ENCODE results near the gene RABL3. TPM values are rescaled to one million over a fixed set of nuclear protein-coding genes. Genes with fewer than 3 reads are reported as not detected.
"Not testable (repeated sequence)": the region's sequence is repeated elsewhere in the genome, so short reads cannot be mapped to it uniquely, and the experiment has no call there.

The RABL3 gene
- total RNA-seq, 1 donor from 2014 or later, result 5.7 TPM

- Histone ChIP-seq H3K27me3 (ENCODE audit: control insufficient read depth in 3 of 3, insufficient read depth in 3 of 3, low read length in 3 of 3) (no peaks in the 10 kb centered on the region), H3K27ac (ENCODE audit: low read depth, low read length) (no peak overlapping the region), H3K36me3 (ENCODE audit: control insufficient read depth in 3 of 3, insufficient read depth in 3 of 3, low read length in 3 of 3) (no peaks in the 10 kb centered on the region), H3K4me1 (ENCODE audit: control insufficient read depth in 3 of 3, insufficient read depth in 3 of 3, low read length in 3 of 3) (no peaks in the 10 kb centered on the region), H3K9me3 (ENCODE audit: control insufficient read depth in 3 of 3, low read length in 3 of 3) (no peaks in the 10 kb centered on the region), H3K9ac (ENCODE audit: low read depth in 1 of 3, low read length in 3 of 3) (no peak overlapping the region), H3K4me3 (ENCODE audit: low read length in 3 of 3) (no peak overlapping the region)
These were observed 97.1 kb downstream of the RABL3 start for GRCh38 chr3:120645083-120645845.

GRCh38 chr3:120642368-120642948 is 99.9 kb downstream of the RABL3 start:
- H3K27me3 ChIP-seq (ENCODE audit: control insufficient read depth in 3 of 3, insufficient read depth in 3 of 3, low read length in 3 of 3), result no peaks in the 10 kb centered on the region
- H3K9ac ChIP-seq (ENCODE audit: low read depth in 1 of 3, low read length in 3 of 3), result no peak overlapping the region
- H3K4me1 ChIP-seq (ENCODE audit: control insufficient read depth in 3 of 3, insufficient read depth in 3 of 3, low read length in 3 of 3), result peaks cover 0 to 3% (median 0%) of the 10 kb centered on the region in 3 donors
- H3K4me3 ChIP-seq (ENCODE audit: low read length in 3 of 3), result no peak overlapping the region
- no peaks in the 10 kb centered on the region for H3K36me3 ChIP-seq (ENCODE audit: control insufficient read depth in 3 of 3, insufficient read depth in 3 of 3, low read length in 3 of 3)
- no peak overlapping the region for H3K27ac ChIP-seq (ENCODE audit: low read depth, low read length)
- H3K9me3 ChIP-seq (ENCODE audit: control insufficient read depth in 3 of 3, low read length in 3 of 3), result no peaks in the 10 kb centered on the region

- H3K9me3 ChIP-seq (ENCODE audit: control insufficient read depth in 3 of 3, low read length in 3 of 3), result no peaks in the 10 kb centered on the region
- H3K27ac ChIP-seq (ENCODE audit: low read depth, low read length), result no peak overlapping the region
- no peak overlapping the region for H3K9ac ChIP-seq (ENCODE audit: low read depth in 1 of 3, low read length in 3 of 3)
- no peaks in the 10 kb centered on the region for H3K36me3 ChIP-seq (ENCODE audit: control insufficient read depth in 3 of 3, insufficient read depth in 3 of 3, low read length in 3 of 3)
- no peaks in the 10 kb centered on the region for H3K27me3 ChIP-seq (ENCODE audit: control insufficient read depth in 3 of 3, insufficient read depth in 3 of 3, low read length in 3 of 3)
- H3K4me1 ChIP-seq (ENCODE audit: control insufficient read depth in 3 of 3, insufficient read depth in 3 of 3, low read length in 3 of 3), result peaks cover 0 to 3% (median 0%) of the 10 kb centered on the region in 3 donors
- no peak overlapping the region for H3K4me3 ChIP-seq (ENCODE audit: low read length in 3 of 3)
These were observed 100.5 kb downstream of the RABL3 start for GRCh38 chr3:120641696-120642246.

GRCh38 chr3:120640231-120640630 is 102.1 kb downstream of the RABL3 start:
- peaks cover 0 to 3% (median 0%) of the 10 kb centered on the region in 3 donors for H3K4me1 ChIP-seq (ENCODE audit: control insufficient read depth in 3 of 3, insufficient read depth in 3 of 3, low read length in 3 of 3)
- no peaks in the 10 kb centered on the region for H3K9me3 ChIP-seq (ENCODE audit: control insufficient read depth in 3 of 3, low read length in 3 of 3)
- H3K27ac ChIP-seq (ENCODE audit: low read depth, low read length), result no peak overlapping the region
- no peak overlapping the region for H3K9ac ChIP-seq (ENCODE audit: low read depth in 1 of 3, low read length in 3 of 3)
- no peaks in the 10 kb centered on the region for H3K36me3 ChIP-seq (ENCODE audit: control insufficient read depth in 3 of 3, insufficient read depth in 3 of 3, low read length in 3 of 3)
- H3K4me3 ChIP-seq (ENCODE audit: low read length in 3 of 3), result no peak overlapping the region
- H3K27me3 ChIP-seq (ENCODE audit: control insufficient read depth in 3 of 3, insufficient read depth in 3 of 3, low read length in 3 of 3), result no peaks in the 10 kb centered on the region

GRCh38 chr3:120638820-120639219 is 103.5 kb downstream of the RABL3 start:
- H3K9me3 ChIP-seq (ENCODE audit: control insufficient read depth in 3 of 3, low read length in 3 of 3); H3K9ac ChIP-seq (ENCODE audit: low read depth in 1 of 3, low read length in 3 of 3); H3K27me3 ChIP-seq (ENCODE audit: control insufficient read depth in 3 of 3, insufficient read depth in 3 of 3, low read length in 3 of 3); H3K4me3 ChIP-seq (ENCODE audit: low read length in 3 of 3); H3K4me1 ChIP-seq (ENCODE audit: control insufficient read depth in 3 of 3, insufficient read depth in 3 of 3, low read length in 3 of 3); H3K36me3 ChIP-seq (ENCODE audit: control insufficient read depth in 3 of 3, insufficient read depth in 3 of 3, low read length in 3 of 3); H3K27ac ChIP-seq (ENCODE audit: low read depth, low read length): not testable (repeated sequence)

- no peak overlapping the region for H3K9ac ChIP-seq (ENCODE audit: low read depth in 1 of 3, low read length in 3 of 3)
- H3K27me3 ChIP-seq (ENCODE audit: control insufficient read depth in 3 of 3, insufficient read depth in 3 of 3, low read length in 3 of 3), result no peaks in the 10 kb centered on the region
- no peak overlapping the region for H3K27ac ChIP-seq (ENCODE audit: low read depth, low read length)
- H3K36me3 ChIP-seq (ENCODE audit: control insufficient read depth in 3 of 3, insufficient read depth in 3 of 3, low read length in 3 of 3), result no peaks in the 10 kb centered on the region
- H3K4me3 ChIP-seq (ENCODE audit: low read length in 3 of 3), result no peak overlapping the region
- peaks cover 0 to 3% (median 0%) of the 10 kb centered on the region in 3 donors for H3K4me1 ChIP-seq (ENCODE audit: control insufficient read depth in 3 of 3, insufficient read depth in 3 of 3, low read length in 3 of 3)
- no peaks in the 10 kb centered on the region for H3K9me3 ChIP-seq (ENCODE audit: control insufficient read depth in 3 of 3, low read length in 3 of 3)
These were observed 104.3 kb downstream of the RABL3 start for GRCh38 chr3:120637851-120638559.

GRCh38 chr3:120636795-120637401 is 105.4 kb downstream of the RABL3 start:
- H3K27me3 ChIP-seq (ENCODE audit: control insufficient read depth in 3 of 3, insufficient read depth in 3 of 3, low read length in 3 of 3), result no peaks in the 10 kb centered on the region
- H3K9me3 ChIP-seq (ENCODE audit: control insufficient read depth in 3 of 3, low read length in 3 of 3), result no peaks in the 10 kb centered on the region
- no peak overlapping the region for H3K9ac ChIP-seq (ENCODE audit: low read depth in 1 of 3, low read length in 3 of 3)

More at GRCh38 chr3:120636795-120637401, 105.4 kb downstream of the RABL3 start:
- no peaks in the 10 kb centered on the region for H3K36me3 ChIP-seq (ENCODE audit: control insufficient read depth in 3 of 3, insufficient read depth in 3 of 3, low read length in 3 of 3)
- peaks cover 0 to 3% (median 0%) of the 10 kb centered on the region in 3 donors for H3K4me1 ChIP-seq (ENCODE audit: control insufficient read depth in 3 of 3, insufficient read depth in 3 of 3, low read length in 3 of 3)
- no peak overlapping the region for H3K27ac ChIP-seq (ENCODE audit: low read depth, low read length)
- no peak overlapping the region for H3K4me3 ChIP-seq (ENCODE audit: low read length in 3 of 3)

Small RNA genes within 50 kb of the gene (small RNA-seq; reads per million reads assigned to genes)
- gene MTCO1P29 (not detected), gene MTCO2P29 (not detected)

Other genes starting within 250 kb of the RABL3 start
- gene NDUFB4, start 146.2 kb downstream of the RABL3 start, total RNA-seq, result 52.7 TPM
- not detected for gene HGD, start 60.3 kb downstream of the RABL3 start, total RNA-seq
- gene GTF2E1, start 228 bp upstream of the RABL3 start, total RNA-seq, result 22.4 TPM
- gene STXBP5L, start 165.7 kb upstream of the RABL3 start, total RNA-seq, result not detected